ENCODE results near the gene PPA2. TPM values are rescaled to one million over a fixed set of nuclear protein-coding genes. Genes with fewer than 3 reads are reported as not detected.
"Not testable (repeated sequence)": the region's sequence is repeated elsewhere in the genome, so short reads cannot be mapped to it uniquely, and the experiment has no call there.

PPA2 gene
- polyA plus RNA-seq, 1 donor from 2014 or later, result 151 TPM

GRCh38 chr4:105466580-105466979 lies 7.3 kb downstream of the PPA2 start:
- Histone ChIP-seq H2AFZ (ENCODE audit: low read depth, low read length) (no peak overlapping the region), H3K4me2 (ENCODE audit: low read length) (no peak overlapping the region), H3K27ac (ENCODE audit: low read length) (no peak overlapping the region), H3K9me2 (ENCODE audit: insufficient read depth, low read length) (no peaks in the 10 kb centered on the region), H3K79me2 (replicated peaks; ENCODE audit: insufficient read depth, low read length) (peaks cover 41% of the 10 kb centered on the region), H3K4me3 (ENCODE audit: low read length) (no peak overlapping the region), H3K27me3 (ENCODE audit: insufficient read depth, low read depth, low read length) (no peaks in the 10 kb centered on the region), H3K36me3 (ENCODE audit: insufficient read depth, low read length) (no peaks in the 10 kb centered on the region), H3F3A (ENCODE audit: insufficient read depth, low read length, poor library complexity, severe bottlenecking) (no peaks in the 10 kb centered on the region), H3K9ac (ENCODE audit: low read length) (no peak overlapping the region), H4K20me1 (ENCODE audit: insufficient read depth) (no peaks in the 10 kb centered on the region), H3K9me3 (ENCODE audit: low read length) (no peaks in the 10 kb centered on the region)
- TF ChIP-seq EP300 (conservative IDR thresholded peaks at IDR 0.05; ENCODE audit: poor library complexity, severe bottlenecking) (no peak), CTCF (IDR thresholded peaks at IDR 0.05; ENCODE audit: poor library complexity, severe bottlenecking) (no peak), MXI1 (conservative IDR thresholded peaks at IDR 0.05; ENCODE audit: poor library complexity, severe bottlenecking) (no peak), EZH2 (IDR thresholded peaks at IDR 0.05; ENCODE audit: borderline replicate concordance, insufficient read depth, low read length, poor library complexity, severe bottlenecking) (no peak), RAD21 (conservative IDR thresholded peaks at IDR 0.05) (no peak), POLR2AphosphoS5 (IDR thresholded peaks at IDR 0.05) (no peak), TAF1 (IDR thresholded peaks at IDR 0.05; ENCODE audit: low read depth) (no peak), SMC3 (conservative IDR thresholded peaks at IDR 0.05; ENCODE audit: poor library complexity) (no peak), REST (IDR thresholded peaks at IDR 0.05; ENCODE audit: borderline replicate concordance) (no peak)

- not testable (repeated sequence) for H3F3A ChIP-seq (ENCODE audit: insufficient read depth, low read length, poor library complexity, severe bottlenecking); H3K27ac ChIP-seq (ENCODE audit: low read length); H3K9ac ChIP-seq (ENCODE audit: low read length); H3K9me3 ChIP-seq (ENCODE audit: low read length); H3K4me3 ChIP-seq (ENCODE audit: low read length); H3K9me2 ChIP-seq (ENCODE audit: insufficient read depth, low read length); H3K36me3 ChIP-seq (ENCODE audit: insufficient read depth, low read length); H3K27me3 ChIP-seq (ENCODE audit: insufficient read depth, low read depth, low read length); H3K4me2 ChIP-seq (ENCODE audit: low read length); H4K20me1 ChIP-seq (ENCODE audit: insufficient read depth); H2AFZ ChIP-seq (ENCODE audit: low read depth, low read length)
- H3K79me2 ChIP-seq (replicated peaks; ENCODE audit: insufficient read depth, low read length), result peaks cover 26% of the 10 kb centered on the region
These were observed 9.3 kb downstream of the PPA2 start for GRCh38 chr4:105464563-105464962.

GRCh38 chr4:105462576-105462975 lies 11.3 kb downstream of the PPA2 start:
- H3K27ac ChIP-seq (ENCODE audit: low read length), result no peak overlapping the region
- no peaks in the 10 kb centered on the region for H3K9me2 ChIP-seq (ENCODE audit: insufficient read depth, low read length)
- H3K27me3 ChIP-seq (ENCODE audit: insufficient read depth, low read depth, low read length), result no peaks in the 10 kb centered on the region
- no peak overlapping the region for H3K4me2 ChIP-seq (ENCODE audit: low read length)
- H3K9me3 ChIP-seq (ENCODE audit: low read length), result no peaks in the 10 kb centered on the region
- no peak overlapping the region for H3K4me3 ChIP-seq (ENCODE audit: low read length)
- H2AFZ ChIP-seq (ENCODE audit: low read depth, low read length), result no peak overlapping the region
- TF ChIP-seq REST (IDR thresholded peaks at IDR 0.05; ENCODE audit: borderline replicate concordance) (no peak), SMC3 (conservative IDR thresholded peaks at IDR 0.05; ENCODE audit: poor library complexity) (no peak), MXI1 (conservative IDR thresholded peaks at IDR 0.05; ENCODE audit: poor library complexity, severe bottlenecking) (no peak)
- H4K20me1 ChIP-seq (ENCODE audit: insufficient read depth), result no peaks in the 10 kb centered on the region
- H3K36me3 ChIP-seq (ENCODE audit: insufficient read depth, low read length), result no peaks in the 10 kb centered on the region
- H3K9ac ChIP-seq (ENCODE audit: low read length), result no peak overlapping the region
- peaks cover 9% of the 10 kb centered on the region for H3K79me2 ChIP-seq (replicated peaks; ENCODE audit: insufficient read depth, low read length)
- no peaks in the 10 kb centered on the region for H3F3A ChIP-seq (ENCODE audit: insufficient read depth, low read length, poor library complexity, severe bottlenecking)

All from neural cell (in vitro differentiated cells).